ENCODE measurements around the gene EXOSC2.

DNA sequence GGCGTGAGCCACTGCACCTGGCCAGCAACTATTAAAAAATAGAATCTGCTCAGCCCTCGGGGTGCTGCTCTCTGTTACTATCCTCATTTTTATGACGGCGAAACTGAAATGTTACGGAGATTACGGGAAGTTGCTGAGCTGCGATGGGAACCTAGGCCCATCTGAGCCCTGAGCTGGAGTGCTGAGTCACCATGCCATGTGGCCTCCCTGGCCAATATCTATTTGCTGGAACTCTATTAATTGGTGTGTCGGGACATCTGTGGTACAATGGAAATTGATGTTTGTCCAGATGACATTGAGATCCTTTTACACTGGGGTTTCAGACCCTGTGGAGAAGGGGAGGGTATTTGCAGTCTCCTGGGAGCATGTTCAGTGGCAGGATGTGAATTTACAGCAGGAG, 21.1 kb upstream of the EXOSC2 start:
- no peak for TF ChIP-seq YY1 (IDR thresholded peaks at IDR 0.05; ENCODE audit: insufficient read depth, insufficient read length)
- no peak for TF ChIP-seq ZNF274 (IDR thresholded peaks at IDR 0.05; ENCODE audit: low read depth, low read length)

Data from NT2/D1 (cell line).